OCI-LY1 (cell line): ENCODE data around the gene STARD9.

Source experiments
- EZH2 ChIP-seq: fragments of 200-600 bp; sonication (generic), shearing (Covaris generic); IDR thresholded peaks from 2 replicates; pipeline ENCODE4 v1.8.0; 2017; ENCODE audit warnings: borderline replicate concordance, mixed run types, mild to moderate bottlenecking, antibody characterized with exemption, low read length, moderate library complexity, mixed read lengths
- TF ChIP-seq, protein P1 (sequence below): fragments of 200-600 bp; sonication (generic), shearing (Covaris generic); IDR thresholded peaks from 2 replicates; pipeline ENCODE4 v1.5.1; 2017; ENCODE audit warnings: mild to moderate bottlenecking, antibody characterized with exemption, low read length, moderate library complexity, mixed read lengths

DNA sequence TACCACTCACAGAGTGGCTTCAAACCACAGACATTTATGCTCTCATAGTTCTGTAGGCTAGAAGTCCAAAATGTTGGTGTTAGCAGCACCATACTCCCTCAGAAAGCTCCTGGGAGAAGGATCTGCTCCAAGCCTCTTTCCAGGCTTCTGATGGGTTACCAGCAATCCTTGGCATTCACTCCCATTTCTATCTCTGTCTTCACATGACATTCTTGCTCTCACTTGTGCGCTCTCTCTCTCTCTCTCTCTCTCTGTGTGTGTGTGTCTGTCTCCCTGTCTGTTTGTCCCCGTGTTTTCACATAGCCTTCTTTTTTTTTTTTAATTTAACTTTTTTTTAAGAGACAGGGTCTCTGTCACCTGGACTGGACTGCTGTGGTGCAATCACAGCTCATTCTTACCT lies 135.3 kb downstream of the STARD9 start:
- TF ChIP-seq, protein P1, sequence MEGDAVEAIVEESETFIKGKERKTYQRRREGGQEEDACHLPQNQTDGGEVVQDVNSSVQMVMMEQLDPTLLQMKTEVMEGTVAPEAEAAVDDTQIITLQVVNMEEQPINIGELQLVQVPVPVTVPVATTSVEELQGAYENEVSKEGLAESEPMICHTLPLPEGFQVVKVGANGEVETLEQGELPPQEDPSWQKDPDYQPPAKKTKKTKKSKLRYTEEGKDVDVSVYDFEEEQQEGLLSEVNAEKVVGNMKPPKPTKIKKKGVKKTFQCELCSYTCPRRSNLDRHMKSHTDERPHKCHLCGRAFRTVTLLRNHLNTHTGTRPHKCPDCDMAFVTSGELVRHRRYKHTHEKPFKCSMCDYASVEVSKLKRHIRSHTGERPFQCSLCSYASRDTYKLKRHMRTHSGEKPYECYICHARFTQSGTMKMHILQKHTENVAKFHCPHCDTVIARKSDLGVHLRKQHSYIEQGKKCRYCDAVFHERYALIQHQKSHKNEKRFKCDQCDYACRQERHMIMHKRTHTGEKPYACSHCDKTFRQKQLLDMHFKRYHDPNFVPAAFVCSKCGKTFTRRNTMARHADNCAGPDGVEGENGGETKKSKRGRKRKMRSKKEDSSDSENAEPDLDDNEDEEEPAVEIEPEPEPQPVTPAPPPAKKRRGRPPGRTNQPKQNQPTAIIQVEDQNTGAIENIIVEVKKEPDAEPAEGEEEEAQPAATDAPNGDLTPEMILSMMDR = no peak
- no peak for TF ChIP-seq EZH2
